Colonic mucosa (tissue), 4 donors: ENCODE data around the gene LRRFIP2. TPM values are rescaled to one million over a fixed set of nuclear protein-coding genes. Genes with fewer than 3 reads are reported as not detected.

Source experiments
- DNase-seq: peaks from one replicate; pipeline ENCODE4 v3.0.0-alpha.2; 2020
- H3K27ac ChIP-seq: fragments of 200-600 bp; one replicate; pipeline ENCODE4 v1.8.0; 2021
- H3K27me3 ChIP-seq: fragments of 200-600 bp; one replicate; pipeline ENCODE4 v1.8.0; 2021
- H3K36me3 ChIP-seq: fragments of 200-600 bp; one replicate; pipeline ENCODE4 v1.8.0; 2021
- H3K4me1 ChIP-seq: fragments of 200-600 bp; one replicate; pipeline ENCODE4 v1.8.0; 2021; ENCODE audit warnings: mild to moderate bottlenecking
- H3K4me3 ChIP-seq: fragments of 200-600 bp; one replicate; pipeline ENCODE4 v1.8.0; 2021
- H3K9ac ChIP-seq, 2 donors: one replicate each; pipeline ENCODE4 v1.7.0; 2013; ENCODE audit warnings: control low read depth in 2 of 2, low read depth in 2 of 2, low read length in 2 of 2
- H3K9me3 ChIP-seq: fragments of 200-600 bp; one replicate; pipeline ENCODE4 v1.8.0; 2021
- CTCF ChIP-seq: fragments of 200-600 bp; IDR thresholded peaks from one replicate; pipeline ENCODE4 v1.8.0; 2022; ENCODE audit warnings: antibody characterized with exemption, mild to moderate bottlenecking
- intact Hi-C: fragments of 100-400 bp; cut with DNase I; formaldehyde crosslinking; loops from one replicate; pipeline ENCODE4 v1.14.1; 2022
- total RNA-seq, 2 donors: library from RNA; stranded (reverse); fragmentation: NEBNext Ultra II Directional in 1 of 2; extraction: Animal tissue kit (Norgen Biotek cat#: 25700) in 1 of 2; gene quantifications; one replicate each; pipeline ENCODE4 v1.2.1, GENCODE V29; 2021
- donor health status: healthy.
- donor health status: DM: no; HTN: no; CAD: no.
- donor health status: DM: no; HTN: no; CAD: no.

The LRRFIP2 gene
- total RNA-seq, 2 donors from 2014 or later: 87.0 to 120 TPM

- no peak overlapping the region for H3K9ac ChIP-seq
- DNase-seq: no peak
- no peak overlapping the region for H3K4me3 ChIP-seq
- no peak for TF ChIP-seq CTCF
- H3K36me3 ChIP-seq: no peaks in the 10 kb centered on the region
- intact Hi-C loops: no loop called here
- H3K27me3 ChIP-seq: no peaks in the 10 kb centered on the region
- H3K4me1 ChIP-seq: no peaks in the 10 kb centered on the region
- no peak overlapping the region for H3K27ac ChIP-seq
- H3K9me3 ChIP-seq: no peaks in the 10 kb centered on the region
Measured at GRCh38 chr3:37111199-37111598, 63.2 kb downstream of the LRRFIP2 start.

- Histone ChIP-seq H3K27me3 (no peaks in the 10 kb centered on the region), H3K4me3 (no peak overlapping the region), H3K9me3 (no peaks in the 10 kb centered on the region), H3K9ac (no peak overlapping the region), H3K4me1 (no peaks in the 10 kb centered on the region), H3K27ac (no peak overlapping the region), H3K36me3 (no peaks in the 10 kb centered on the region)
- no peak for TF ChIP-seq CTCF
- intact Hi-C loops: no loop called here
- no peak for DNase-seq
Measured at GRCh38 chr3:37107846-37108245, 66.5 kb downstream of the LRRFIP2 start.

- Histone ChIP-seq H3K4me3 (no peak overlapping the region), H3K4me1 (no peaks in the 10 kb centered on the region), H3K9me3 (no peaks in the 10 kb centered on the region), H3K27me3 (no peaks in the 10 kb centered on the region), H3K36me3 (no peaks in the 10 kb centered on the region), H3K27ac (no peak overlapping the region), H3K9ac (no peak overlapping the region)
- no peak for TF ChIP-seq CTCF
- intact Hi-C loops: no loop called here
- DNase-seq: no peak
Measured at GRCh38 chr3:37103103-37103808, 71.1 kb downstream of the LRRFIP2 start.

- intact Hi-C loops: no loop called here
- Histone ChIP-seq H3K27ac (no peak overlapping the region), H3K9me3 (no peaks in the 10 kb centered on the region), H3K4me3 (no peak overlapping the region), H3K9ac (no peak overlapping the region), H3K4me1 (no peaks in the 10 kb centered on the region), H3K27me3 (no peaks in the 10 kb centered on the region), H3K36me3 (no peaks in the 10 kb centered on the region)
- no peak for TF ChIP-seq CTCF
- no peak for DNase-seq
Measured at GRCh38 chr3:37100411-37100810, 74.0 kb downstream of the LRRFIP2 start.

- no peaks in the 10 kb centered on the region for H3K9me3 ChIP-seq
- no peak overlapping the region for H3K4me3 ChIP-seq
- no peak overlapping the region for H3K27ac ChIP-seq
- no peaks in the 10 kb centered on the region for H3K27me3 ChIP-seq
- no peak overlapping the region for H3K9ac ChIP-seq
- no peak for TF ChIP-seq CTCF
- no peaks in the 10 kb centered on the region for H3K4me1 ChIP-seq
- DNase-seq: no peak
- intact Hi-C loops: no loop called here
- no peaks in the 10 kb centered on the region for H3K36me3 ChIP-seq
Measured at GRCh38 chr3:37099469-37099868, 74.9 kb downstream of the LRRFIP2 start.
